ENCODE data around the gene EEF1B2. TPM values are rescaled to one million over a fixed set of nuclear protein-coding genes. Genes with fewer than 3 reads are reported as not detected.

The EEF1B2 gene
- total RNA-seq, 1 experiment from 2014 or later: 768 TPM

DNA sequence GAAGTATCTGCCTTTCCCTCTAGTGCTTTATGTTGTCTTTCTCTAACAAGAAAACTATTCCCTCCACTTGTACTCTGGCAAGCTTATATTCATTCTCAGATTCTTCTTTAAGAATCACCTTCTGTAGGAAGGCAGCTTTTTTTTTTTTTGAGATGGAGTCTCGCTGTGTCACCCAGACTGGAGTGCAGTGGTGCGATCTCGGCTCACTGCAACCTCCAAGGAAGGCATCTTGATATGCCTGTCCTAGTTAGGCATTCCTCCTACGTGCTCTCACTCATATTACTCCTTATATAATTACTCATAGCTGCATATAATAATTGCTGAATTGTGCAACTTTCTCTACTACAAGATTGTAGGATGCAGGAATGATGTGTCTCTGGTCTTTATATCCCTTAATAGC lies 16.2 kb upstream of the EEF1B2 start:
- Mint-ChIP-seq H3K27ac (no peak overlapping the region), H3K4me1 (no peaks in the 10 kb centered on the region), H3K9me3 (no peaks in the 10 kb centered on the region), H3K27me3 (ENCODE audit: low read depth) (no peaks in the 10 kb centered on the region), H3K4me3 (no peak overlapping the region), H3K36me3 (ENCODE audit: insufficient read depth in 1 of 3, low read depth in 3 of 3) (peaks cover 38 to 84% (median 77%) of the 10 kb centered on the region in 3 experiments; a peak in 6 of 7 replicates)
- Histone ChIP-seq H4K91ac (ENCODE audit: insufficient read length, low read depth, low read length) (no peak overlapping the region), H2AK5ac (ENCODE audit: insufficient read length, low read length) (no peak overlapping the region), H3K27ac (ENCODE audit: insufficient read length, low read depth, low read length) (no peak overlapping the region), H2BK5ac (ENCODE audit: insufficient read length, low read length) (no peak overlapping the region), H4K5ac (ENCODE audit: insufficient read length, low read depth, low read length) (no peak overlapping the region), H2BK20ac (ENCODE audit: low read depth, low read length, poor library complexity, severe bottlenecking) (no peak overlapping the region), H3K79me2 (ENCODE audit: insufficient read depth, low read length) (no peaks in the 10 kb centered on the region), H3K23me2 (ENCODE audit: insufficient read length, low read depth, low read length, poor library complexity, severe bottlenecking) (no peaks in the 10 kb centered on the region), H3K27me3 (ENCODE audit: insufficient read depth, low read length) (no peaks in the 10 kb centered on the region), H3K14ac (ENCODE audit: insufficient read depth, low read length) (no peak overlapping the region), H2BK12ac (ENCODE audit: insufficient read length, low read depth, low read length) (no peak overlapping the region), H3K18ac (ENCODE audit: insufficient read length, low read depth, low read length) (no peak overlapping the region), H3T11ph (ENCODE audit: low read length) (no peak overlapping the region), H2AFZ (ENCODE audit: low read length) (no peak overlapping the region), H3K23ac (ENCODE audit: insufficient read length, low read depth, low read length) (no peak overlapping the region), H3K4me2 (ENCODE audit: insufficient read depth, insufficient read length, low read length) (no peak overlapping the region), H2BK120ac (ENCODE audit: low read depth, low read length, poor library complexity, severe bottlenecking) (no peak overlapping the region), H4K20me1 (ENCODE audit: control insufficient read depth, insufficient read depth, insufficient read length) (no peaks in the 10 kb centered on the region), H4K8ac (replicated peaks; ENCODE audit: insufficient read length, low read depth, low read length) (no peak overlapping the region), H3K56ac (ENCODE audit: insufficient read length, low read depth, low read length) (no peak overlapping the region), H3K9ac (ENCODE audit: extremely low read depth, insufficient read length, low read length) (no peak overlapping the region), H3K9me3 (ENCODE audit: control insufficient read depth, low read depth, low read length) (no peaks in the 10 kb centered on the region), H2BK15ac (ENCODE audit: low read depth, low read length) (no peak overlapping the region), H3K79me1 (ENCODE audit: insufficient read depth, low read depth, low read length, poor library complexity, severe bottlenecking) (no peaks in the 10 kb centered on the region), H3K4me1 (ENCODE audit: insufficient read depth, low read length) (no peaks in the 10 kb centered on the region), H3K4ac (ENCODE audit: low read depth, low read length) (no peak overlapping the region)
- no peak for DNase-seq
- TF ChIP-seq CTCF (conservative IDR thresholded peaks at IDR 0.05): no peak
- WGBS (ENCODE audit: extremely low coverage, insufficient read length, low lambda C conversion rate): no CpG with 5 or more reads among the region's 4 CpGs

All from H9 (cell line).